Stimulated activated CD4-positive, alpha-beta T cell treated with anti-CD3 and anti-CD28 coated beads, Interleukin-2, amount 100 ng/mL, for 48 hours (primary cell): ENCODE measurements around the gene CADM2.
"Not testable (repeated sequence)": the region's sequence is repeated elsewhere in the genome, so short reads cannot be mapped to it uniquely, and the experiment has no call there.

Experiments
- DNase-seq, 2 donors: peaks; one replicate each; pipeline ENCODE4 v3.0.0-alpha.2; 2020

CADM2 gene

DNA sequence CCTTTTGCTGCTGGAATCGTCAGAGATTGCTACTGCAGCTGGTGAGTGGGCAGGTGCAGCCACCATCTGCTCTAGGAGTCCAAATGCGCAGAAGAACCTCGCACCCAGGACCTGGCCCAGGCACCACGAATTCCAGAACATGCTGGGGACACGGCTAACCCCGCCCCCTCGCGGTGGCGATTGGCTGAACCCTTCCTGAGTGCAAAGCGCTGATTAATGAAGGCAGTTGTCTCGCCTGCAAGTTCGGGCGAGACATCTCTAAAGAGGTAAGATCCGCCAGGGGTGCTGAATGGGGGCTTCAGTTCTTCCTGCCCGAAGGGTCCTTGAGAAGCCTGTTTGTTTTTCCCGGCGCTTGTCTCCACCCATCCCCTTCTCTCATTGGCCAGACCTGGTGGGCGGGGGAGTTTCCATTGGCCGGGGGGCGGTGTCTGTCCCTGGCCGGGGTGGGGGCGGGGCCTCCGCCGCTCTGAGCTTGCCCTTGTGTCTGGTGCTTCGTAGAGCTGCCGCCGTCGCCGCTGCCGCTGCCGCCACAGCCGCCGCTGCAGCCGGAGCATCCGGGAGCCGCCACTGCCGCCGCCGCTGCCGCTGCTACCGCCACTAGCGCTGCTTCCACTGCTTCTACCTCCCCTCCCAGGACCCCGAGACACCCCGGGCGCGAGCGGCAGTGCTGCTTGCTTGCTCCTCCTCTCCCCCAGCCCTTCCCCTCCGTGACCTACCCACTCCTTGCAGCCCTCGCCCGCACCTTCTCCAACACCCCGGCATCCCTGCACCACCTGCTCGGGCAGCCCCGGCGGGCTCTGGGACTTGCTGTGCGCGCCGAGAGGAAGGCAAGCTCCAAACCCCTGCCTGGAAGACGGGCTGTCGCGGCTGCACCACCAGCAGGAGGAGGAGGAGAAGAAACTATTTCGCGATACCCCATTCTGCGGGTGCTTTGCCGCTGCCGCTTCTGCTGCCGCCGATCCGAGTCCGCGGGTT lies at the start of gene CADM2:
CADM2 (plus strand) TSS at position 495 of the 975 bp plus-strand sequence.
- DNase-seq = peak; percentile 49 to 60

GRCh38 chr3:84918592-84918991 lies 40.2 kb upstream of the CADM2 start:
- DNase-seq = not testable (repeated sequence)

DNA sequence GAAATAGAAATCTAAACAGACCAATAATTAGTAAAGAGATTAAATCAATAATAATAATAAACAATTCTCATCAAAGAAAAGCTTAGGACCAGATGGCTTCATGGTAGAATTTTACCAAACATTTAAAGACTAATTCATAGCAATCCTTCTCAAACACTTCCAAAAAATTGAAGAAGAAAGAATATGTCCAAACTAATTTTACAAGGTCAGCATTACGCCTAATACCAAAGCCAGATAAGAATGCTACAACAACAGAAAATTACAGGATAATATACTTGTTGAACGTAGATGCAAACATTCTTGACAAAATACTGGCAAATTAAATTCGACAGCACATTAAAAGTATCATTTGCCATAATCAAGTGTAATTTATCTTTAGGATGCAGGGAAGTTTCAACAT lies 36.1 kb upstream of the CADM2 start:
- no peak for DNase-seq

- no peak for DNase-seq
These were observed 33.2 kb upstream of the CADM2 start for GRCh38 chr3:84925571-84925970.

- no peak for DNase-seq
These were observed 15.4 kb upstream of the CADM2 start for GRCh38 chr3:84943379-84943778.

DNA sequence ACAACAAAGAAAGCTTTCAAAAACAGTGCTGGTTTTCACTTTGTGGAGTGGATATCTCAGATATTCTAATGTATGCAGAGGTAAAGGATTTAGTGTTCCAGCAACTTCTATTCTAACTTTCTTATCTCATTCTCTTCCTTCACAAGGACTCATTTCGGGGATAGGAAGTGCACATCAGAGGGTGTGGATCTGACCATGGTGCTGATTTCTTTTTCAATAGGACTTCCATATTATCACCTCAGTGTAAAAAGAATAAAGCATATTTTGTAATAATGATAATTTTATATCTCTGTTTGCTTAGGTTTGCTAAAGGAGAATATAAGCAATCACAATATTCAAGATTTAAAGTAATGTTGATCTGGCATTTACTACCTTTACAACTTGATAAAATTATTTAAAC lies 12.5 kb upstream of the CADM2 start:
- no peak for DNase-seq

DNA sequence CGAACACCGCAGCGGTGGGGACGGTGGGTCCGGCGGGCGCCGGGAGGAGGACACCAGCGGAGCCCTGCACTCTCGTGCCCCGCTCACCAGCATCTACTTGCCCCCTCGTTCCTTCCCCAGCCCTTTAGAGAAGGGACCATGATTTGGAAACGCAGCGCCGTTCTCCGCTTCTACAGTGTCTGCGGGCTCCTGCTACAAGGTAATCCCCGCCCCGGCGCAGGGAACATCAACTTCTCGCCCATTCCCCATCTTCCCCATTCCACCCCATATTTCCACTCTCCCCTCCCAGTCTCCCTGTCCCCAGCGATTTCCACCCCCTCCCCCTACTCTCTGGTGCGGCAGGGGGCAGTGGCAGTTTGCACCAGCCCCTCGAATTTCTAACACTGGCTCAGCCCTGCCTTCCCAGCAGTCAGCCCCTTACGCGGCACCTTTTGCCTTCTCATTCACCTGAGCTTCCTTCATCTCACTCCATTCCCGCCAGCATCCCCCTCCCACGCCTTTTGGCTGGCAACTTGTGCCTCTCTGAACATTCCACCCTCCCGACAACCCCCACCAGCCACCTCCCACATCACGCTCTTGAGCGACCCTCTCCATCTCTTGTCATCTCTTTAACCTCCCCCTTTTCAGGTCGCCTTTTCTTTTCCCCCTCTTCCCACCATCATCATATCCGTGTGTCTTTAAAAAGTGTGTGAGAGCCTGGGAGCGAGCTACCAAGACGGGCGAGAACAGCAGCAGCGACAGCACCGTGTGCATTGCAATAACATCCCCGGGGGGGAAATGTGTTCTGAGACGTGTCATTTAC lies 882 bp downstream of the CADM2 start:
- no peak for DNase-seq

DNA sequence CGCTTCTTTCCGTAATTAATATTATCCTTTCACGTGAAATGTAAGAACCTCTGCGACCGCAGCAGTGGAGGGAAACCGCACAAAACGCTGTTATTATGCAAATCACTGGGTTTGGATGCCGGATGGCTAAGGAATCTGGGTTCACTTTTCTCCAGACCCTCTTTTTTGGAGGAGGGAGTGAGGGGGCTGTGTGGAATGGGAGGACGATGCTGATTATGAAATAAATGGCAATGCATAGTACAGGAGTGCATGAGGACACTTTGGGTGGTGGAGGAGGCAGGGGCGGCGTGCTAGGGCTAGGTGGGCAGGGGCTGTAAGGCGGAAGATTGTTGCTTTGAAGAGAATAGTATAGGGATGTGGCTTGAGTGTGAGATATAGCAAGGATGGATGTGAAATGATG lies 1.8 kb downstream of the CADM2 start:
- no peak for DNase-seq

GRCh38 chr3:84961011-84961410 lies 2.2 kb downstream of the CADM2 start:
- no peak for DNase-seq

- DNase-seq = no peak
These were observed 2.9 kb downstream of the CADM2 start for GRCh38 chr3:84961521-84962255.

GRCh38 chr3:84962415-84962814 lies 3.6 kb downstream of the CADM2 start:
- DNase-seq = no peak

DNA sequence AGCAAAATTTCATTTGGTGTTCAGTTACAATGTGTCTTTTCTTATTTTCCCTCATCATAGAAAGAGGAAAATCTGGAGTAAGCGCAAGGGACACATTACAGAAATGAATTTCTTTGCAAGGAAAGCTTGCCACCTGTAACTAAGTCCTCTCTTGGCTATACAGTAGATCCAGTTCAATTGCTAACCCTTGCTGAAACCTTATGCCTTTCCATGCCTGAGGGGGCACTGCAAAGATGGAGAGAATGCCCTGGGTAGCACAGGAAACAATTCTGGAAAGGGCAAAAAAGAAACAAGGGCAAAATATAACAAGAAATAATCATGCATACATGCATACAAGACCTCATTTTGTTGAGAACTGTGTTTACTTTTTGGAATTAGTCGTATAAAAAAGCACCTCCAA lies 4.3 kb downstream of the CADM2 start:
- no peak for DNase-seq

DNA sequence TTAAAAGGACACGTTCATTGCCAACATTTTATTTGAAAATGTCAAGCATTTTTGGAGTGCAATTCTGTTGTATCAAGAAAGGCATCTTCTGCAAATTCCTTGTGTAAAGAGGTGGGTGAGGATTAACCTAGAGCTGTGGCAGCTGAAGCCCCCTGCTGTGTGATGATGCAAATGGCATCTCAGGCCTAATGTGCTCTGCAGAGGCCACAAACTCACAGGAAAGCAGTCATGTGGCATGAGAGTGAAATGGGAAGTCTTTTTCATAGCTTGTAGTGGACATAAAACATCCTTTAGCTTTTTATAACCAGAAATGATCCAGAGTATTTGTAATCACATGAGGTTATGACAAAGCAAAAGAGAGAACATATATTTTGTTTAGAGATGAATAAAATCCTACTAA lies 6.4 kb downstream of the CADM2 start:
- no peak for DNase-seq

DNA sequence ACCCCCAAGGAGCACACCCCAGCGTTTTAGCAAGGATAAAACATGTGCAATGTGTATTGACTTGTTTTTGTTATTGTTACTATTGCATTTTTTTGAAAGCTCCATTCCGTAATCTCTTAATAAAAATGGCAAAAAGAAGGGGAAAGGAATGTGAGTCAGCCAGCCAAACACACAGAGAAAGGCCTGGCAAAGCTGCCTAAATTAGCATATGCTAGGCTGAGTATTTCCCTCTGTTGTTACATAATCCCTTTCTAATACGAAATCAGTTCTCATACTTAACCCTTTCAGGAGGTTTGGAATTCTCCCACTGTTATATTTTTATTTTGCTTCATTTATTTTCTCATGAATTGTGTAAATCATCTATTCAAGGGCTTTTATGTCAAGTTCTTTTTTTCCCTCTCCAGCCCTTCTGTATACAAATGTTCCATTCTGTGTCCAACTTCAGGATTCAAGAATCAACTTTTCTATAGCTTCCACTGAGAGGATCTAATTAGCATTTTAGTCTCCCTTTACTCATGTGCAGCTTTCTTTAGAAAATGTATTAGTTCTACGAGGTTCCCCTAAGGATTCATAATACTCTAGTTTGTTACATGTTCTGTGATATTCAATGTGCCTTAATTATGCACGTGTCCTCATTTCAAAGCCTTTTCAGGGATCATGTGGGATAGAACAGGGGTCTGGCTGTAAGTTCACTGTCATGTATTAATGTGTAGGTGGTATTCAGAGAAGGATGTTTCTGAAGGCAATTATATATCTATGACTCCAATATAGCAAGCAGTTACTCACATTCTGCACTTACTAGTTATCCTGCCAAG lies 9.2 kb downstream of the CADM2 start:
- no peak for DNase-seq

DNA sequence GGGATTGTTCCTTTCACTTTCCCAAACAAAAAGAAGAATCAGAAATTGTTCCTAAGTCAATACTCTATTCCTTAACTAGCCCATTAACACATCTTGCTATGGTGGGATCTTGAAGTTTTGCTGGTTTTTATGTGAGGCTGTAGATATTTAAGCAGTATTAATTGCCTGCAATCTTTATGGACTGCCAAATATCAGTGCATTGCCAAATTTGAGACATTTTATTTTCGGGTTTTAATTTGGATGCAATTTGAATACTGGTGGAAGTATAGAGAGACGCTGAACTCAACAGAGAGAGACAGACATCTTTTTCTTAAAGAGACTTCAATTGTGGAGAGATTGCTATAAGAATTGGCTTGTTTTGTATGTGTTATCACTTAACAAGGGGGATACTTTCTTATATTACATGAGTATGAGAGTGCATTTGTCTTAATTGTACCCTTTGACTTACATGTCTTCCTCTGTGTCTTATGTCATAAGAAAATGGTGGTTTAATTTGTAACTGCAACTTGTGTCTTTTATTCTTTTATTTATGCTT lies 10.0 kb downstream of the CADM2 start:
- no peak for DNase-seq

DNA sequence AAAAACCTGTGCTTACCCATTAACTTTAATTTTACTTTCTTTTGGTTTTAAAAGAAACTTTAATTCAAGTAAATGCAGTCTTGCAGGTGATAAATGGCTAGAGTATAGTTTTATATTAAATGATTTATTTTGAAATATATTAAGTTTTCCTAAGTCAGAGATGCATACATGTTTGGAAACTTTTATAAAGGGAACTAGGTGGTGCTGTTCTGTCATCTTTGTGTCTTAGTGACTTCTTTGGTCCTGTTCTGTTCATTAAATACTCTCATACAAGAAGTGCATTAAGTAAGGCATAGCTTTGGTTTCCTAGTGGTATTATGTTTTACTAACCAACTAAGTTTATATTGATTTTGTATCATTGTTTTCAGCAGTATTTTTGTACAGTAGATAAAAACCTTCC lies 15.6 kb downstream of the CADM2 start:
- DNase-seq = no peak

- DNase-seq = no peak
These were observed 18.2 kb downstream of the CADM2 start for GRCh38 chr3:84977021-84977420.

GRCh38 chr3:84978843-84979242 lies 20.1 kb downstream of the CADM2 start:
- DNase-seq = no peak

DNA sequence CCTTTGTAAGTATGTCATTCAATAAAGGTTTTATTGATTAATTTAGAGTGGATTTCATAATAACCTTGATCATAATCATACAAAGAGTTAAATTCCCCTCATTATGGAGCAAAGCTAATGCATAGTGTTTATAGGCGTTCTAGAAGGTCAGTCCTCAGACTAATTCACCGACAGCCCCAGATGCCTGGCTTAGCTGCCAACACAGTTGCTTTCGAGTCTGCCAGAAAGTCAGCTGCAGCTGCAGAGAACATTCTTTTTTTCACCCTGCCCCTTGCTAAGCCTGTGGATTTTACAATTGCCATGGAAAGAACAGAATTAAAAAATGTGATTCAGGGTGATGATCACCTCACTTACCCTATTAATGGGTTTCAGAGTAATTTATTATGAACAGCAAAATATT lies 21.2 kb downstream of the CADM2 start:
- DNase-seq = no peak

DNA sequence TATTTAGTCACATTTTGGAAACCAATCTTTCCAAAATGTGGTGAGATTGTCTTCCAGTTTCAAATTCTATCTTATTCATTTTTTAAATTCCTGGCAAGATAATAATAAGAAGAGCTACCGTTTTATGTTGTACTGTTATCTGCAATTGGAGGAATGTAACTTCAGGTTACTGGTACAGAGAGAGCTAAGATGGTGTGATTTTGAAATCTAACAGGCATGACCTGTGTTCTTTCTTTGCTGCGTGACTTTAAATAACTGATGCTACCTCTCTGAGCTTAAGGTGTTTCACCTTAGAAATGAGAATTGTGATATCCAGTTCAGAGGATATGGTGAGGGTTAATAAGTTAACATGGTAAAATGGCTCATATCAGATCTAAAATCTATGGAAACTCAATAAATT lies 21.7 kb downstream of the CADM2 start:
- no peak for DNase-seq

GRCh38 chr3:84983490-84983889 lies 24.7 kb downstream of the CADM2 start:
- DNase-seq = no peak

- DNase-seq = no peak
These were observed 25.6 kb downstream of the CADM2 start for GRCh38 chr3:84984429-84984828.
